DOHH2 (cell line): ENCODE data around the gene PNPLA8.

Experiments
- CTCF ChIP-seq: fragments of 200-600 bp; sonication (generic); IDR thresholded peaks from one replicate; pipeline ENCODE4 v1.5.1; 2014; ENCODE audit warnings: antibody characterized with exemption, mild to moderate bottlenecking, low read depth, low read length; ENCODE audit not compliant: poor library complexity, severe bottlenecking
- EZH2phosphoT487 ChIP-seq: fragments of 200-600 bp; sonication (generic); IDR thresholded peaks from 2 replicates; pipeline ENCODE4 v1.6.1; 2017; ENCODE audit warnings: borderline replicate concordance, mild to moderate bottlenecking, antibody characterized with exemption, low read length, moderate library complexity, mixed read lengths

- peak; percentile 82 for TF ChIP-seq CTCF
- TF ChIP-seq EZH2phosphoT487, result no peak
Measured at GRCh38 chr7:108452707-108453106, 73.2 kb downstream of the PNPLA8 start.
